Thymus (tissue), 11 donors: ENCODE results near the gene ANO10. TPM values are rescaled to one million over a fixed set of nuclear protein-coding genes. Genes with fewer than 3 reads are reported as not detected.
"Not testable (repeated sequence)": the region's sequence is repeated elsewhere in the genome, so short reads cannot be mapped to it uniquely, and the experiment has no call there.

ENCODE experiments used
- DNase-seq, 9 donors: peaks; one replicate each; pipeline ENCODE4 v3.0.0-alpha.2; 2013; ENCODE audit warnings: low spot score in 9 of 9, low read depth in 6 of 9, missing footprints in 1 of 9
- H3K27ac ChIP-seq, 2 donors: one replicate each; pipeline ENCODE4 v1.5.1; 2013; ENCODE audit warnings: control low read depth in 1 of 2, low read depth in 1 of 2, low read length in 1 of 2, mild to moderate bottlenecking in 1 of 2, moderate library complexity in 1 of 2
- H3K27me3 ChIP-seq, 2 donors: one replicate each; pipeline ENCODE4 v1.5.1; 2013; ENCODE audit warnings: low read length in 1 of 2; ENCODE audit not compliant: control insufficient read depth in 2 of 2, insufficient read depth in 1 of 2
- H3K36me3 ChIP-seq, 2 donors: one replicate each; pipeline ENCODE4 v1.5.1; 2013; ENCODE audit warnings: low read length in 1 of 2, mild to moderate bottlenecking in 1 of 2, moderate library complexity in 1 of 2; ENCODE audit not compliant: control insufficient read depth in 2 of 2, insufficient read depth in 2 of 2
- H3K4me1 ChIP-seq, 2 donors: one replicate each; pipeline ENCODE4 v1.5.1; 2013; ENCODE audit warnings: low read length in 2 of 2; ENCODE audit not compliant: control insufficient read depth in 2 of 2, insufficient read depth in 2 of 2
- H3K4me3 ChIP-seq, 2 donors: one replicate each; pipeline ENCODE4 v1.5.1; 2013; ENCODE audit warnings: low read length in 2 of 2, control low read depth in 1 of 2, mild to moderate bottlenecking in 1 of 2
- H3K9me3 ChIP-seq, 2 donors: one replicate each; pipeline ENCODE4 v1.5.1; 2013; ENCODE audit warnings: low read length in 1 of 2, mild to moderate bottlenecking in 1 of 2; ENCODE audit not compliant: control insufficient read depth in 2 of 2, insufficient read depth in 1 of 2
- WGBS: extraction: QIAGEN DNeasy Blood & Tissue Kit; methylation state at CpG from one replicate; pipeline ENCODE4 v1.1.7; 2013; 5-methylcytosine and 5-hydroxymethylcytosine counted together
- polyA plus RNA-seq: library from polyadenylated mRNA; stranded (reverse); fragments of 200-250 nt; gene quantifications from one replicate; pipeline ENCODE4 v1.2.3, GENCODE V29; 2013
- total RNA-seq: library from RNA; stranded (reverse); fragments of 120-200 nt; gene quantifications from one replicate; pipeline ENCODE4 v1.2.4, GENCODE V29; 2013
- donor health status: healthy.

ANO10 gene
- total and polyA plus RNA-seq, 2 donors: 5.2 to 8.7 TPM

DNA sequence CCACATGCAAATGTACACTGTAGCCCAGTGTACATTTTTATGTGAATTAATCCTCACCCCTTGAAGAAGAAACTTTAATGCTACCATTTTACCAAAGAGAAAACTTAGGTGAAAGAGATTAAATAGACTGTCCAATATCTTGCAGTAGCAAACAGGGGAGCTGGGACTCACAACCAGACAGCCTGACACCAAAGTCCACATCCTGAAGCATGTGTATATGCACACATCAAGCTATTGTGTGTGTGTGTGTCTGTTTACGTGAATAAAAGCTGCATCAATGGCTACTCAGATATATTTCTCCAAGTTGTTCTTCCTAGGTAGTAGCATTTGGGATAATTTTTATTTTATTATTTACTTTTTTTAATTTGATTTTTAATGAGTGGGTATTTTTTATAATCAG is 6.7 kb downstream of the ANO10 start:
- Histone ChIP-seq H3K27me3 (no peaks in the 10 kb centered on the region), H3K4me1 (no peaks in the 10 kb centered on the region), H3K9me3 (no peaks in the 10 kb centered on the region), H3K4me3 (no peak overlapping the region), H3K36me3 (no peaks in the 10 kb centered on the region), H3K27ac (no peak overlapping the region)
- DNase-seq: no peak
- WGBS: 94% methylated on average over 1 of the region's 1 CpG

- DNase-seq: no peak
- WGBS: 98% methylated on average over 5 of the region's 5 CpGs
Observed at GRCh38 chr3:43613976-43614375, 7.8 kb downstream of the ANO10 start.

GRCh38 chr3:43612419-43612818 is 9.4 kb downstream of the ANO10 start:
- Histone ChIP-seq H3K27ac (no peak overlapping the region), H3K4me3 (no peak overlapping the region), H3K36me3 (no peaks in the 10 kb centered on the region), H3K4me1 (no peaks in the 10 kb centered on the region), H3K27me3 (no peaks in the 10 kb centered on the region), H3K9me3 (no peaks in the 10 kb centered on the region)
- DNase-seq: no peak

More at GRCh38 chr3:43613976-43614375, 7.8 kb downstream of the ANO10 start:
- Histone ChIP-seq H3K4me1 (no peaks in the 10 kb centered on the region), H3K4me3 (no peak overlapping the region), H3K9me3 (no peaks in the 10 kb centered on the region), H3K27me3 (no peaks in the 10 kb centered on the region), H3K27ac (no peak overlapping the region), H3K36me3 (no peaks in the 10 kb centered on the region)

DNA sequence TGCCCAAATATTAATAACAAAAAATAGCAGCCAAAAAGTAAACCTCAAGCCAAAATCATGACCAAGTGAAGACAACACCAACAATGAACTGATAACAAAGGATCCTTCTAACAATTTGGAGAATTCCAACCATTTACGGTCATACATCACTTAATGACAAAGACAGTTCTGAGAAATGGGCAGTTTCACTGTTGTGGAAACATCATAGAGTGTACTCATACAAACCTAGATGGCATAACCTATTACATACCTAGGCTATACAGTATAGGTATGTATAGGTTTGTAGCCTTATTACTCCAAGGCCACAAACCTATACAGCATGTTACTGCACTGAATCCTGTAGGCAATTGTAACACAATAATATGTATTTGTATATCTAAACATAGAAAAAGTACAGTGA is 12.4 kb downstream of the ANO10 start:
- no peaks in the 10 kb centered on the region for H3K9me3 ChIP-seq
- no peaks in the 10 kb centered on the region for H3K36me3 ChIP-seq
- no peak overlapping the region for H3K27ac ChIP-seq
- 100% methylated on average over 1 of the region's 1 CpG for WGBS
- H3K4me1 ChIP-seq: no peaks in the 10 kb centered on the region
- H3K4me3 ChIP-seq: no peak overlapping the region
- no peak for DNase-seq
- no peaks in the 10 kb centered on the region for H3K27me3 ChIP-seq

DNA sequence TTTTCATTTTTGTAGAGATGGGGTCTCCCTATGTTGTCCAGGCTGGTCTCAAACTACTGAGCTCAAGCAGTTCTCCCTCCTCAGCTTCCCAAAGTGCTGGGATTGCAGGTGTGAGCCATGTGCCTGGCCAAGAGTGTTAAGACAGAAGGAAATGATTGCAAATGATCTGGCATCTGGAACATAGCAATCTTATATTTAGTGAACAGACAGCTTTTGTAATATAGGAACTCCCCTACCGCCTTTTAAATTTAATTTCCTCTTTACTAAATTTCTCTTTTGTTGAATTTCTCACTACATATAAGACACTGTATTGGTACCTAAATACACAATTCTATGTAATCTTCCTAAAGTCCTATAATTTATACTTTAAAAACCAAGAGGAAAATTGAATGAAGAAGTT is 13.1 kb downstream of the ANO10 start:
- Histone ChIP-seq H3K4me3 (no peak overlapping the region), H3K4me1 (no peaks in the 10 kb centered on the region), H3K36me3 (no peaks in the 10 kb centered on the region), H3K27ac (no peak overlapping the region), H3K9me3 (no peaks in the 10 kb centered on the region), H3K27me3 (no peaks in the 10 kb centered on the region)
- WGBS: 93% methylated on average over 1 of the region's 1 CpG
- no peak for DNase-seq

DNA sequence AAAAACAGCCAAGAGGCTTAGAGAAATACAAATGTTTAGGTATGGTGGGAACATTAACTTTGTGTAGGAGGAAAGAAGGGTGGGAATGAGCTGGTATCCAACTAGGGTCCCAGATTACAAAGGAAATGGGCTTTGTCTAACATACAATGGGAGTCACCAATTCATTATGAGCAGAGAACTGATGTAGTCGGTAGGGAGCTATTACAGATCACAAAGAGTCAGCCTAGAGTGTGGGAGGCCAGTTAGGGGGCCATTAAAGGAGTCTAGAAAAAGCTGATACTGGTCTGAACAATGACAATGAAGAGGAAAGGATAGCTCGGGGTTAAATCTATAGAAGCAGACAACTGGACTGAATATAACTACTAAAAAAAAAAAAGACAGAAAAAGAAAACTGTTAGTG is 15.5 kb downstream of the ANO10 start:
- H3K27ac ChIP-seq: no peak overlapping the region
- DNase-seq: no peak
- H3K9me3 ChIP-seq: no peaks in the 10 kb centered on the region
- H3K4me1 ChIP-seq: no peaks in the 10 kb centered on the region
- H3K36me3 ChIP-seq: no peaks in the 10 kb centered on the region
- H3K4me3 ChIP-seq: no peak overlapping the region
- H3K27me3 ChIP-seq: no peaks in the 10 kb centered on the region
- 87% methylated on average over 2 of the region's 2 CpGs for WGBS

DNA sequence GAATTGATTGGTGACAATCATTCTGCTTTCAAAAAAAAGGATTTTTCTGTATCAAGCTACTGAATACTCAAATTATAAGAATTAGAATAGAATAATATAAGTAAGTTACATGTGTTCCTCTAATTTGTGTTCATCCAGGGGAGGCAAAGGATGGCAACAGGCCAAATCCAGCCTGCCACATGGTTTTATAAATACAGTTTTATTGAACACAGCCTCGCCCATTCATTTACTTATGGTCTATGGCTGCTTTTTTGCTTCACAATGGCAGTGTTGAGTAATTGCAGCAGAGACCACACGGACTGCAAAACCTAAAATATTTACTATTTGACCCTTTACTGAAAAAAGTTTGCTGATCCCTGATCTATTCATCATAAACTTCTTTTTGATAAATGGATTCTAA is 21.9 kb downstream of the ANO10 start:
- WGBS: 99% methylated on average over 2 of the region's 2 CpGs
- H3K36me3 ChIP-seq, H3K4me1 ChIP-seq: not testable (repeated sequence)

DNA sequence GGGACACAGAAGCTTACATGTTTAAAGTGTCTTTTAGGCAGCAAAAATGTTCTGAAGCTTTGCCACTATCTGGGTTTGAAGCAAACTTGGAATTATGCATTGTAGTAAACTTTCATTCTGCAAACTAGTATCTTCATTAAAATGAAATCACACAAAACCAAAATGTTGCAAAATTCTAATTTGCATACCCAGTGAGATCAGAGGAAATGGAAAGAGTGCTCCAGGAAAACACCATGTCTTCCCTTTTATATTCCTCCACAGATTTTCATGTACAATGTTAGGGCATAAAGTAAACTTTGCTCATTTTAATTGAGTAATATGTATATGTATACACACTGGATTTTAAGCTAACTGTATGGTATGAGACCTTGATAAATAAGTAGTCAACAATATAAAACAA is 23.9 kb downstream of the ANO10 start:
- Histone ChIP-seq H3K27ac (no peak overlapping the region), H3K4me1 (no peaks in the 10 kb centered on the region), H3K9me3 (no peaks in the 10 kb centered on the region), H3K4me3 (no peak overlapping the region), H3K36me3 (no peaks in the 10 kb centered on the region), H3K27me3 (no peaks in the 10 kb centered on the region)
- DNase-seq: no peak

More for the DNA sequence above, 21.9 kb downstream of the ANO10 start:
- not testable (repeated sequence) for H3K4me3 ChIP-seq, DNase-seq, H3K27ac ChIP-seq, H3K9me3 ChIP-seq, H3K27me3 ChIP-seq

- not testable (repeated sequence) for DNase-seq, H3K27me3 ChIP-seq, H3K4me3 ChIP-seq, H3K4me1 ChIP-seq, H3K36me3 ChIP-seq, H3K27ac ChIP-seq, H3K9me3 ChIP-seq
- 100% methylated on average over 3 of the region's 3 CpGs for WGBS
Observed at GRCh38 chr3:43596178-43596577, 25.6 kb downstream of the ANO10 start.

DNA sequence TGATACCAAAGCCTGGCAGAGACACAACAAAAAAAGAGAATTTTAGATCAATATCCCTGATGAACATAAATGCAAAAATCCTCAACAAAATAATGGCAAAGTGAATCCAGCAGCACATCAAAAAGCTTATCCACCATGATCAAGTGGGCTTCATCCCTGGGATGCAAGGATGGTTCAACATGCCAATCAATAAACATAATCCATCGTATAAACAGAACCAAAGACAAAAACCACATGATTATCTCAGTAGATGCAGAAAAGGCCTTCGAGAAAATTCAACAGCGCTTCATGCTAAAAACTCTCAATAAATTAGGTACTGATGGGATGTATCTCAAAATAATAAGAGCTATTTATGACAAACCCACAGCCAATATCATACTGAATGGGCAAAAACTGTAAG is 26.5 kb downstream of the ANO10 start:
- not testable (repeated sequence) for H3K27ac ChIP-seq, H3K4me1 ChIP-seq, H3K36me3 ChIP-seq, H3K4me3 ChIP-seq, DNase-seq, H3K9me3 ChIP-seq, H3K27me3 ChIP-seq
- 98% methylated on average over 3 of the region's 3 CpGs for WGBS
